Measurements from ENCODE around the gene FAM13A. TPM values are rescaled to one million over a fixed set of nuclear protein-coding genes. Genes with fewer than 3 reads are reported as not detected.

Gene FAM13A
- total and polyA plus RNA-seq, 9 of the 15 experiments (the other 6 are each of a cell fraction or from before 2014, with no cell fraction given), result 11.3 to 23.3 (median 14.7) TPM

GRCh38 chr4:88761342-88761741, 295.6 kb downstream of the FAM13A start (continued):
- TF ChIP-seq BCLAF1 (IDR thresholded peaks at IDR 0.05; ENCODE audit: borderline replicate concordance in 1 of 2, control insufficient read depth in 1 of 2, low read depth in 2 of 2, low read length in 1 of 2) (no peak), ZNF408 (CRISPR knock-in tag; IDR thresholded peaks at IDR 0.05; ENCODE audit: low read depth) (no peak), CBX8 (IDR thresholded peaks at IDR 0.05; ENCODE audit: borderline replicate concordance, extremely low read depth, low read depth, low read length, poor library complexity, severe bottlenecking) (no peak), FOXP1 (CRISPR knock-in tag; IDR thresholded peaks at IDR 0.05) (no peak)

GRCh38 chr4:88759895-88760290, 297.1 kb downstream of the FAM13A start:
- Histone ChIP-seq H3K4me2 (ENCODE audit: insufficient read depth, low read length) (no peak overlapping the region), H3K9me1 (ENCODE audit: control insufficient read depth, insufficient read depth, low read length) (no peaks in the 10 kb centered on the region), H3K27ac (ENCODE audit: extremely low read depth, low read depth, low read length) (no peak overlapping the region), H3K4me1 (replicated peaks in 1 of 2; ENCODE audit: control insufficient read depth in 2 of 2, insufficient read depth in 2 of 2, low read length in 2 of 2) (peaks cover 7 to 22% of the 10 kb centered on the region in 2 experiments; a peak in 4 of 5 replicates), H3K9ac (ENCODE audit: insufficient read depth in 1 of 2, low read depth in 2 of 2, low read length in 2 of 2) (no peak overlapping the region), H2AFZ (ENCODE audit: low read depth, low read length) (no peak overlapping the region), H4K20me1 (replicated peaks; ENCODE audit: control insufficient read depth, insufficient read depth, low read length) (peaks cover 5% of the 10 kb centered on the region; the same call in 1 of the 2 replicates), H3K27me3 (ENCODE audit: control insufficient read depth in 2 of 2, insufficient read depth in 2 of 2, low read length in 2 of 2) (no peaks in the 10 kb centered on the region), H3K79me2 (ENCODE audit: control insufficient read depth, insufficient read depth, low read length) (no peaks in the 10 kb centered on the region), H3K36me3 (ENCODE audit: control insufficient read depth, insufficient read depth, low read length) (peaks cover 8% of the 10 kb centered on the region), H3K4me3 (no peak overlapping the region), H3K9me3 (replicated peaks; ENCODE audit: control insufficient read depth, insufficient read depth, low read depth, low read length) (no peaks in the 10 kb centered on the region)
- TF ChIP-seq SNAPC5 (CRISPR knock-in tag; IDR thresholded peaks at IDR 0.05) (no peak), JUN (IDR thresholded peaks at IDR 0.05; ENCODE audit: borderline replicate concordance, low read depth, low read length) (no peak), JUN (CRISPR knock-in tag; IDR thresholded peaks at IDR 0.05; ENCODE audit: borderline replicate concordance) (no peak), HNRNPUL1 (IDR thresholded peaks at IDR 0.05; ENCODE audit: low read length) (no peak)
- ChIA-PET CTCF (ENCODE audit: low intra/inter-chr PET ratio) (no interaction called here), POLR2A (interaction anchor here (0.6 kb wide), 1 partner anchor 262 kb away, joined by 3 read pairs; no protein-coding TSS in a partner anchor)
- WGBS (ENCODE audit: insufficient coverage, low coverage, missing lambda C conversion rate), result 67% methylated on average over 2 of the region's 2 CpGs
- no TSS peak for BruUV-seq (replicated peaks)
- in situ Hi-C loops (cut with MboI) (no loop called here), intact Hi-C loops (cut with micrococcal nuclease) (no loop called here)
- ATAC-seq (no peak), DNase-seq (ENCODE audit: extremely low read depth in 1 of 4, low spot score in 3 of 4) (no peak), FAIRE-seq (no peak)

Measured in K562 (cell line).